SH-SY5Y (cell line): ENCODE results near the gene ATP6V1C2.

Experiments
- GATA2 ChIP-seq: IDR thresholded peaks from 2 replicates; pipeline ENCODE4 v1.6.1; 2011; ENCODE audit warnings: mild to moderate bottlenecking, low read depth, low read length
- GATA3 ChIP-seq: IDR thresholded peaks from 2 replicates; pipeline ENCODE4 v1.6.1; 2011; ENCODE audit warnings: low read depth, mild to moderate bottlenecking, low read length, moderate library complexity

DNA sequence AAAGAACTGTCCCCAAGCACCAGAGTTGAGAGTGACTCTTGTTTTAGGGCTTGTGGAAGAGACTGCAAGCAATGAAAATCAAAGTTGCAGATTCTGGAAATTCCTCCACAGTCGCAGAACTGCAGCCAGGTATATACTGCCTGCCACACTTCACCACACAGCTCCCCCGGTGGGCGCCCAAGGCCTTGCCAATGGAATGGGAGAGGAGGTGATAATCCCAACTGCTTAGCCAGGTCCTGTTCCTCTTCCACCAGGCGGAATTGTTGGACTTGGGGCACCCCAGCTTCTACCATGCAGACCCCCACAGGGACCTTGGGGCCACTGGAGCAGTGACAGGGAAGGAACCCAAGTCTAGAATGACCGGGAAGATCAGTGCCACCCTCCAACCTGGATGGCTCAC is 96.0 kb downstream of the ATP6V1C2 start:
- TF ChIP-seq GATA3 (no peak), GATA2 (no peak)
